HG02571 (cell line): ENCODE measurements around the gene STMN3.

Experiments used
- ATAC-seq: cut with Tn5 transposase; IDR thresholded peaks from one replicate; pipeline ENCODE4 v1.9.1; 2021; ENCODE audit warnings: mild to moderate bottlenecking, moderate library complexity; ENCODE audit not compliant: unreplicated experiment

Gene STMN3

DNA sequence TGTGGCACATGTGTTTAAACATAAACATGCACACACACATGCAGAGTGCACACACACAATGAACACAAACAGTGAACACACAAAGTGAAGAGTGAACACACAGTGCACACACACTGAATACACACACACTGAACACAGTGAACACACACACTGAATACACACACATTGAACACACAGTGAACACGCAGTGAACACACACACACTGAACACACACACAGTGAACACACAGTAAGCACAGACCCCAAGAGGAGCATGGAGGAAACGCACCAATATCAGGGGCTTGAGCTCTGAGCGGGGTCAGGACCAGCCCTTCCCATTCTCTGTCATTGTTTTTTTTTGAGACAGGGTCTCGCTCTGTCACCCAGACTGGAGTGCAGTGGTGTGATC, 62.1 kb downstream of the STMN3 start:
- no peak for ATAC-seq

GRCh38 chr20:63590218-63591146, 62.7 kb downstream of the STMN3 start:
- ATAC-seq, result no peak
